SK-N-DZ (cell line): ENCODE data around the gene CDK10.

ENCODE experiments used
- DNase-seq: peaks from one replicate; pipeline ENCODE4 v3.0.0-alpha.2; 2015; ENCODE audit warnings: low spot score

CDK10 gene

DNA sequence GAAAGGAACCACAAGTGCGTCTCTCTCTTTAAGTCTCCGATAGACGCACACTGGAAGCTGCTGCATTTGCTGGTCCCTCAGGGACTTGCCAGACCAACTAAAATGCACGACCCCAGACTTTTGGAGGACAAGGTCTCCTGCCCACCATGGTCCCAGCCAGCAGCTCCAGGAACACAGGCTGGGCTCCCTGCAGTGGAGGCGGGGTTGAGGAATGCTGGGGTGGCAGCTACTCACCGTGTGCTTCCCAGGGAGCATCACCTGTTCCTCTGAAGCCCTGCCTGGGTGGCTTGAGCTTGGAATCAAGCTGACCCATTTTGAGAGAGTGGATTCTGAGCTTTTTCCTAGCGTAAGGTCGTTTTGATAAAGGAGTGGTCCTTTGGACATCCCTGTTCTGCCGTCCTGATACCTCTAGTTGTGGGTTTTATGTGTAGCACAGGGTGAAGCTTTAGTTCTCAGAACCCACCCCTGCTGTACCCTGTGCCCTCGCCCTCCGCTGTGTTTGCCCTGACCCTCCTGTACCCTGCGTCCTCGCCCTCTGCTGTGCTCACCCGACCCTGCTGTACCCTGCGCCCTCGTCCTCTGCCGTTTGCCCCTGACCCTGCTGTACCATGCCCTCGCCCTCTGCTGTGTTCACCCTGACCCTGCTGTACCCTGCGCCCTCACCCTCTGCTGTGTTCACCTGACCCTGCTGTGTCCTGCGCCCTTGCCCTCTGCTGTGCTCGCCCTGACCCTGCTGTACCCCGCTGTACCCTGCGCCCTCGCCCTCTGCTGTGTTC is 45.8 kb downstream of the CDK10 start:
- DNase-seq, result no peak

DNA sequence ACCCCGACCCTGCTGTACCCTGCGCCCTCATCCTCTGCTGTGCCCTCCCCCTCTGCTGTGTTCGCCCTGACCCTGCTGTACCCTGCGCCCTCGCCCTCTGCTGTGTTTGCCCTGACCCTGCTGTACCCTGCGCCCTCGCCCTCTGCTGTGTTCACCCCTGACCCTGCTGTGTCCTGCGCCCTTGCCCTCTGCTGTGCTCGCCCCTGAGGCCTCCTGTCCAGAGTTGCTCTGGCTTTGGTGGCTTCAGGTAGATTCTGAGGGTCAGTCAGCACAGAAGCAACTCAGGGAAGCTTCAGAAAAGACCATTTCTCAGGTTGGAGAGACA is 46.4 kb downstream of the CDK10 start:
- no peak for DNase-seq

DNA sequence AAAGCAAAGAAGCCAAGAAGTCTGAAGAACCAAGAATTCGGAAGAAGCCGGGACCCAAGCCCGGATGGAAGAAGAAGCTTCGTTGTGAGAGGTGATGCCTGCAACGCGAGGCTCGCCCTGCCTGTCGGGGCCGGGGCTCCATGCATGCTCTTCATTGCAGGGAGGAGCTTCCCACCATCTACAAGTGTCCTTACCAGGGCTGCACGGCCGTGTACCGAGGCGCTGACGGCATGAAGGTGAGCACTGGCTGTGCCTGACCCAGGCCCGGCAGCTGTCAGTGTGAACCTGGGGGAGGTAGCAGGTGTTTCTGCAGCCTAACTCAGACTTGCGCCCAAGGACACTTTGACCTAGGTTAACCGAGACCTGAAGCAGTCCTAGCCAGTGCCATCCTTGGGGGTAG is 46.8 kb downstream of the CDK10 start:
- no peak for DNase-seq

DNA sequence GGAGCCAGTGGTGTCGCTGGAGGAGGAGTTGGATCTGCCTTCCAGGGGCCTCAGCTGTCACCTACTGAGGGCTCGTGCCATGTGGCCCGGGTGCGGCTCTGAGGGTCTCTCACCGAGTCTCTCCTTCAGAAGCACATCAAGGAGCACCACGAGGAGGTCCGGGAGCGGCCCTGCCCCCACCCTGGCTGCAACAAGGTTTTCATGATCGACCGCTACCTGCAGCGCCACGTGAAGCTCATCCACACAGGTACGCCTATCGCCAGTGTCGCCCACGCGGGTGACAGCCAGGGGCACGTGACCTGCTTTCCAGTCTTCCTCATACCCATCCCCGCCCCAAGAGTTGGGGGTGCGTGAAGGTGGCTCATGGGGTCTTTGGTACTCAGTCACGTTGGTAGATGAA is 47.3 kb downstream of the CDK10 start:
- no peak for DNase-seq

DNA sequence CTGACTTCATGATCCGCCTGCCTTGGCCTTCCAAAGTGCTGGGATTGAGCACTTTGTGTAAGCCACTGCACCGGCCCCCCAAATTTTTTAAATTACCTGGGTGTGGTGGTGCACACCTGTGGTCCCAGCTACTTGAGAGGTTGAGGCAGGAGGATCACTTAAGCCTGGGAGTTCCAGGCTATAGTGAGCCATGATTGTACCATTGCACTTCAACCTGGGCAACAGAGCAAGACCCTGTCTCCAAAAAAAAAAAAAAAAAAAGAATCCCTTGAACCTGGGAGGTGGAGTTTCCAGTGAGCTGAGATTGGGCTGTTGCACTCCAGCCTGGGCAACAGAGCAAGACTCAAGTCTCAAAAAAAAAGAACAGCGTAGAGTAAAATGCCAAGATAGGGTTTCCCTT is 50.1 kb downstream of the CDK10 start:
- no peak for DNase-seq

DNA sequence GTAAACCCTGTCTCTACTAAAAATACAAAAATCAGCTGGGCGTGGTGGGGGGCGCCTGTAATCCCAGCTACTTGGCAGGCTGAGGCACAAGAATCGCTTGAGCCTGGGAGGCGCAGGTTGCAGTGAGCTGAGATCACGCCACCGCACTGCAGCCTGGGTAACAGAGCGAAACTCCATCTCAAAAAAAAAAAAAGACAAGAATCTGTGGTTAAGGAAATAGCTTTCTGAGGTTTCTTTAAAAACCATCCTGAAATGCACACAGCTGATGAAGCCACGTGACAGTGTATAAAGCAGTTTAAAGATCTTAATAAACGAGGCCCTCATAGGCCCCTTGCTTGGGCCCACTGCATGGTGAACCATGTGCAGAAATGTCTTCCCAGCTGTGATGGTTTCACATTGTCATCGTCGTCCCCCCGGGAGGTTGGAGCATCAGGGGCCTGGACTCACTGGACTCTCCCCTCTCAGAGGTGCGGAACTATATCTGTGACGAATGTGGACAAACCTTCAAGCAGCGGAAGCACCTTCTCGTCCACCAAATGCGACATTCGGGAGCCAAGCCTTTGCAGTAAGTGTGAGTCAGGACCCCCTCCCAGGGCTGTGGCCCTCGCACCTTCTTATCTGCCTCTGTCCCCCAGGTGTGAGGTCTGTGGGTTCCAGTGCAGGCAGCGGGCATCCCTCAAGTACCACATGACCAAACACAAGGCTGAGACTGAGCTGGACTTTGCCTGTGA is 51.0 kb downstream of the CDK10 start:
- no peak for DNase-seq

DNA sequence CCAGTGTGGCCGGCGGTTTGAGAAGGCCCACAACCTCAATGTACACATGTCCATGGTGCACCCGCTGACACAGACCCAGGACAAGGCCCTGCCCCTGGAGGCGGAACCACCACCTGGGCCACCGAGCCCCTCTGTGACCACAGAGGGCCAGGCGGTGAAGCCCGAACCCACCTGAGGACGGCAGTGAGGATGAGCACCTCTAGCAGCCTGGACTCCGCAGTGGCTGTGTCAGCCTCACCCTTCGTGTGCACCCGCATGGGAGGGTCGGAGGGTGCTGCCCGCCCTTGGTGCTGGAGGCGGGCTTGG is 51.5 kb downstream of the CDK10 start:
- no peak for DNase-seq

DNA sequence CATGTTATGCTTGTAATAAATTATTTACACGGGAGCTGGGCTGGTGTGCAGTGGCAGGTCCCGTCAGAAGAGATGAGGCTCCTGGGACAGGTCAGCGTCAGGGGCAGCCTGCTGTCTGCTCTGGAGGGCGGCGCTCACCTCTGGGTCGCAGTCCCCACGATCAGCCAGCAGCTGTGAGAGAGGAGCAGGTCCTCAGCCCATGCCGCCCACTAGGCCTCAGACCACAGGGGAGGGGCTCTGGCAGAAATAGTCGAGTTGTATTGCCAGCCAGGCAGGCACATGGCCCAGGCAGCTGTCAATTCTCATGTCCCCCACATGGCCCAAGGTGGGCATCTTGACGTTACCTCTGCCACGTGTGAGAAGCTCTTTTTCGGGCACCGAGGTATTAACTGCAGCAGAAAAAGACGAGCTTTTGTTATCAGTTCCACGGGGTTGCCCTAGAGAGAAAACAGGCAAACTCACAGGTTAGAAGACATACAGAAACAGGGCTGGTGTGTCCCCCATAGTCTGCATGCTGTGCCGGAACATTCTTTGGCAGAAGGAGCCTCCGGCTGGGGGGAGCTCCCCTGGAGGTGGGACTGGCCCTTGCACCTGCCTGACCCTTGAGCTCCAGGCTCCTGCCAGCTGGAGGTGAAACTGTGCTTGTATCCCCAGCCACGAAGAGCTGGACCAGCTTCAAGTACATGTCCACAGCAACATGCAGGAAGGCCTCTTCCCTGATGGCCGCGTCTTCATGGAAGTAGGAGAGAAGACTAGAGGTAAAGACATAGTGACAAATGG is 52.2 kb downstream of the CDK10 start:
- DNase-seq, result no peak

DNA sequence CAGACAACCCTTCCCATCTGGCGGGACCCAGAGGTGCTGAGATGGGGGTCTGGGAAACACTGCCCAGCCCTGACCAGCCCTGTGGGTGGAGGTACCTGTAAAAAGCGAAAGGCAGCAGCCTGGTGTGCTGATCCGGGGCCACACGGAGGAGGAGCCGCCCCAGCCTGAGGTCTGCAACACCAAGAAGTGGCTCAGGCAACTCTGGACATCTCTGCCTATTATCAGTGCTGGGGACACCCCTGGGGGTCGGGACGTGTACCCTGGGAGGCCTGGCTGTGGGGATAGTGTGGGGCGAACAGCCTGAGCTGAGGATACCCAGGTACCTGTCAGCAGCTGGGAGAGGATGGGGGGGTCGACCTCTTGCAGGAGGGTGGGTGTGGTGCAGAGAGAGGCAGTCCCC is 52.9 kb downstream of the CDK10 start:
- no peak for DNase-seq

DNA sequence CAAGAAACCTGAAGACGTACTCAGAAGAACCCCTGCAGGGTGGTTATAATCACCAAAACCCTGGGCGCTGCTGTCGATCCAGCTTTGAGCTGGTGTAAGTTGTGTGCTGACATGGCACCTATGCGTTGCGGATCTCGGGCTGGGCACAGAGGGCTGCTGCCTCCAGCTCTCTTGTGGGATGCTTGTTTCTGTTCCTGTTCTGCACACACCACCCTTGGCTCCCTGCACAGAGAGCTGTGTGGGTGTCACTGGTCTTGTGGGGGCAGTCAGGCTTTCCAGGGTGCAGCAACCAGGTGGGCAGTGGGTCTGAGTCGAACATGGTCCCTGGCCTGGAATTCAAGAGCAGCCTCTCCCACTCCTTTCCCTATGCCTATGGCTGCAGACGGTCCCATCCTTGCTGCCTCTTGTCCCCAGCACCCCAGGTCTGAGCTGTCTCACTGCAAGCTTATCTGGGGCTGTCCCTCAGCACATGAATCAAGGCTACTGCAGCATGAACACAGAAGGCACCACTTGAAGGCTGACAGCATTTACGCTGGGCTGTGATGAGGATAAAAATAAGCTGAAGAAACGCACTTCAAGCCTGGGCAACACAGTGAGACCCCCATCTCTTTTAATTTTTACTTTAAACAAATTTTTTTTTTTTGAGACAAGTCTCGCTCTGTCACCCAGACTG is 55.0 kb downstream of the CDK10 start:
- DNase-seq, result no peak

DNA sequence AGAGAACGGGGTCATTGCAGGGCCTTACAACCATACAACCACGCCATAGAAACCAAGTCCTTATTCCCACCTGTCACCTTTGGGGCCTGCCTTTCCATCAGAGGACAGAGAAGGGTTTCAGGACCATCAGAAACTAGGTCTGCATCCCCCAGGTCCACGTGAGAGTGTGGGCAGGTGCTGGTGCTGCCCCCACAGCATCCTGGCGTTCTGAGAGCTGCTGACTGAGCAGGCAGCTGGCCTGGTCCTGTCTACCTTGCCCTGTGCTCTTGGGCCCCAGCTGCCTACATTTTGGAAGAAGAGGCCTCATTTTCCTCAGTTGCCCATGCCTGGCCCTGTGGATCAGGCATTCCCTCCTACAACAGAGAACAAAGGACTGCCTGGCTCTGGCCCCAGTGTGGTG is 56.5 kb downstream of the CDK10 start:
- DNase-seq, result no peak

DNA sequence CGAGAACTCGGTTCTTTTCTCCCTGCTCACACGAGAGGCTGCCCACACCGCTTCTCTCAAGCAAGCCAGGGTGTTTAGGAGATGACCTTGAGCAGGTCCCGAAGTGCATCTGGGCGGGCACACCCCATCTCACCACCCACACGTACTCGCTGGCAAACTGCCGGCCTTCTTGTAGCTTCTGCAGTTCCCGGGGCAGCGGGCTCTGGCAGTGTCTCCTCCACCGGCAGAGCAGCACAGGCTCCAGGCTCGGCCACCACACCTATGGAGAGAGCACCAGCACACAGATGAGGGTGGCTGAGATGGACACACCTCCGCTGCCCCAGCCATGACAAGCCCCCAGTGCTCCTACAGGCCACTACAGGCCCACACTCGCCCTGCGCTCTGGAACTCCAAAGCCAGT is 58.3 kb downstream of the CDK10 start:
- DNase-seq, result no peak
